H9 (cell line): Measurements from ENCODE around the gene AKT1. TPM values are rescaled to one million over a fixed set of nuclear protein-coding genes. Genes with fewer than 3 reads are reported as not detected.

ENCODE experiments used
- DNase-seq: peaks from one replicate; pipeline ENCODE4 v3.0.0-alpha.2; 2017
- H2AFZ ChIP-seq: one replicate; pipeline ENCODE4 v1.6.1; 2013; ENCODE audit warnings: mild to moderate bottlenecking, low read length, control low read depth, moderate library complexity
- H2AK5ac ChIP-seq: 2 replicates; pipeline ENCODE4 v1.6.1; 2013; ENCODE audit warnings: low read length, control low read depth, mixed read lengths; ENCODE audit not compliant: insufficient read length
- H2BK120ac ChIP-seq: one replicate; pipeline ENCODE4 v1.6.1; 2013; ENCODE audit warnings: low read depth, mild to moderate bottlenecking, low read length, control low read depth, inconsistent platforms; ENCODE audit not compliant: poor library complexity, severe bottlenecking
- H2BK12ac ChIP-seq: 2 replicates; pipeline ENCODE4 v1.6.1; 2013; ENCODE audit warnings: low read length, control low read depth, mixed read lengths, low read depth; ENCODE audit not compliant: insufficient read length
- H2BK15ac ChIP-seq: 2 replicates; pipeline ENCODE4 v1.6.1; 2013; ENCODE audit warnings: low read depth, low read length, control low read depth
- H2BK20ac ChIP-seq: one replicate; pipeline ENCODE4 v1.6.1; 2013; ENCODE audit warnings: low read depth, mild to moderate bottlenecking, low read length, control low read depth, inconsistent platforms; ENCODE audit not compliant: poor library complexity, severe bottlenecking
- H2BK5ac ChIP-seq: 2 replicates; pipeline ENCODE4 v1.6.1; 2013; ENCODE audit warnings: low read length, control low read depth, mixed read lengths; ENCODE audit not compliant: insufficient read length
- H3K14ac ChIP-seq: 2 replicates; pipeline ENCODE4 v1.6.1; 2013; ENCODE audit warnings: low read length, control low read depth; ENCODE audit not compliant: insufficient read depth
- H3K18ac ChIP-seq: 2 replicates; pipeline ENCODE4 v1.6.1; 2013; ENCODE audit warnings: low read depth, mild to moderate bottlenecking, mixed read lengths, low read length, control low read depth; ENCODE audit not compliant: insufficient read length
- H3K23ac ChIP-seq: 2 replicates; pipeline ENCODE4 v1.6.1; 2013; ENCODE audit warnings: low read length, control low read depth, mixed read lengths, low read depth; ENCODE audit not compliant: insufficient read length
- H3K23me2 ChIP-seq: 2 replicates; pipeline ENCODE4 v1.6.1; 2013; ENCODE audit warnings: low read depth, mild to moderate bottlenecking, mixed read lengths, low read length, control low read depth; ENCODE audit not compliant: insufficient read length, poor library complexity, severe bottlenecking
- H3K27ac ChIP-seq: 2 replicates; pipeline ENCODE4 v1.5.1; 2013; ENCODE audit warnings: low read length, control low read depth, mixed read lengths, low read depth; ENCODE audit not compliant: insufficient read length
- H3K27me3 ChIP-seq: 2 replicates; pipeline ENCODE4 v1.6.1; 2013; ENCODE audit warnings: low read length, control low read depth, inconsistent platforms; ENCODE audit not compliant: insufficient read depth
- H3K4ac ChIP-seq: 2 replicates; pipeline ENCODE4 v1.6.1; 2013; ENCODE audit warnings: low read depth, mild to moderate bottlenecking, control low read depth, inconsistent platforms, low read length, moderate library complexity
- H3K4me1 ChIP-seq: 2 replicates; pipeline ENCODE4 v1.6.1; 2013; ENCODE audit warnings: low read length, control low read depth, inconsistent platforms; ENCODE audit not compliant: insufficient read depth
- H3K4me2 ChIP-seq: 2 replicates; pipeline ENCODE4 v1.6.1; 2013; ENCODE audit warnings: low read length, control low read depth, mixed read lengths; ENCODE audit not compliant: insufficient read length, insufficient read depth
- H3K56ac ChIP-seq: 2 replicates; pipeline ENCODE4 v1.6.1; 2013; ENCODE audit warnings: low read depth, mild to moderate bottlenecking, mixed read lengths, low read length, control low read depth; ENCODE audit not compliant: insufficient read length
- H3K79me1 ChIP-seq: 2 replicates; pipeline ENCODE4 v1.6.1; 2013; ENCODE audit warnings: low read depth, mild to moderate bottlenecking, moderate library complexity, low read length, control low read depth, inconsistent platforms; ENCODE audit not compliant: insufficient read depth, poor library complexity, severe bottlenecking
- H3K79me2 ChIP-seq: 2 replicates; pipeline ENCODE4 v1.6.1; 2013; ENCODE audit warnings: low read length, control low read depth, inconsistent platforms; ENCODE audit not compliant: insufficient read depth
- H3K9ac ChIP-seq: 2 replicates; pipeline ENCODE4 v1.6.1; 2013; ENCODE audit warnings: low read length, control low read depth, mixed read lengths; ENCODE audit not compliant: insufficient read length; ENCODE audit errors: extremely low read depth
- H3K9me3 ChIP-seq: one replicate; pipeline ENCODE4 v1.6.1; 2013; ENCODE audit warnings: low read depth, low read length, inconsistent platforms; ENCODE audit not compliant: control insufficient read depth
- H3T11ph ChIP-seq: one replicate; pipeline ENCODE4 v1.6.1; 2013; ENCODE audit warnings: mild to moderate bottlenecking, low read length, control low read depth, inconsistent platforms
- H4K20me1 ChIP-seq: one replicate; pipeline ENCODE4 v1.6.1; 2013; ENCODE audit not compliant: control insufficient read depth, insufficient read length, insufficient read depth
- H4K5ac ChIP-seq: 2 replicates; pipeline ENCODE4 v1.6.1; 2013; ENCODE audit warnings: low read depth, mild to moderate bottlenecking, mixed read lengths, low read length, control low read depth; ENCODE audit not compliant: insufficient read length
- H4K8ac ChIP-seq: replicated peaks from 2 replicates; pipeline ENCODE4 v1.6.1; 2013; ENCODE audit warnings: low read length, control low read depth, mixed read lengths, low read depth; ENCODE audit not compliant: insufficient read length
- H4K91ac ChIP-seq: 2 replicates; pipeline ENCODE4 v1.6.1; 2013; ENCODE audit warnings: low read depth, mild to moderate bottlenecking, moderate library complexity, mixed read lengths, low read length, control low read depth; ENCODE audit not compliant: insufficient read length
- H3K27ac Mint-ChIP-seq, 3 experiments: 2 replicates in 2 of 3; 3 replicates in 1 of 3; pipeline ENCODE4 v1.8.0; 2020 to 2021; ENCODE audit warnings: mixed read lengths in 3 of 3, mild to moderate bottlenecking in 1 of 3, moderate library complexity in 1 of 3
- H3K27me3 Mint-ChIP-seq: 2 replicates; pipeline ENCODE4 v1.8.0; 2021; ENCODE audit warnings: low read depth, mild to moderate bottlenecking, moderate library complexity, mixed read lengths
- H3K36me3 Mint-ChIP-seq, 3 experiments: 2 replicates in 2 of 3; 3 replicates in 1 of 3; pipeline ENCODE4 v1.8.0; 2020 to 2021; ENCODE audit warnings: low read depth in 3 of 3, mixed read lengths in 3 of 3; ENCODE audit not compliant: insufficient read depth in 1 of 3
- H3K4me1 Mint-ChIP-seq, 2 experiments: 2 replicates each; pipeline ENCODE4 v1.8.0; 2020; ENCODE audit warnings: mixed read lengths in 2 of 2
- H3K4me3 Mint-ChIP-seq, 2 experiments: 2 replicates in 1 of 2; 3 replicates in 1 of 2; pipeline ENCODE4 v1.8.0; 2020 to 2021; ENCODE audit warnings: mild to moderate bottlenecking in 2 of 2, mixed read lengths in 2 of 2, moderate library complexity in 1 of 2
- H3K9me3 Mint-ChIP-seq, 2 experiments: 2 replicates in 1 of 2; 3 replicates in 1 of 2; pipeline ENCODE4 v1.8.0; 2020; ENCODE audit warnings: mild to moderate bottlenecking in 2 of 2, mixed read lengths in 2 of 2, moderate library complexity in 1 of 2
- CTCF ChIP-seq: fragments of 200-600 bp; sonication (generic); conservative IDR thresholded peaks from 3 replicates; pipeline ENCODE4 v1.8.0; 2021; ENCODE audit warnings: antibody characterized with exemption, mild to moderate bottlenecking
- WGBS: extraction: QIAGEN DNeasy Blood & Tissue Kit; methylation state at CpG from one replicate; pipeline ENCODE4 v1.1.7; 2013; ENCODE audit warnings: missing lambda C conversion rate, low lambda C conversion rate, mixed read lengths; ENCODE audit not compliant: insufficient read length; ENCODE audit errors: extremely low coverage; 5-methylcytosine and 5-hydroxymethylcytosine counted together
- total RNA-seq: library from RNA; stranded (reverse); gene quantifications from 2 replicates; pipeline ENCODE4 v1.2.1, GENCODE V29; 2021

The AKT1 gene
- total RNA-seq, 1 experiment from 2014 or later, result 101 TPM

DNA sequence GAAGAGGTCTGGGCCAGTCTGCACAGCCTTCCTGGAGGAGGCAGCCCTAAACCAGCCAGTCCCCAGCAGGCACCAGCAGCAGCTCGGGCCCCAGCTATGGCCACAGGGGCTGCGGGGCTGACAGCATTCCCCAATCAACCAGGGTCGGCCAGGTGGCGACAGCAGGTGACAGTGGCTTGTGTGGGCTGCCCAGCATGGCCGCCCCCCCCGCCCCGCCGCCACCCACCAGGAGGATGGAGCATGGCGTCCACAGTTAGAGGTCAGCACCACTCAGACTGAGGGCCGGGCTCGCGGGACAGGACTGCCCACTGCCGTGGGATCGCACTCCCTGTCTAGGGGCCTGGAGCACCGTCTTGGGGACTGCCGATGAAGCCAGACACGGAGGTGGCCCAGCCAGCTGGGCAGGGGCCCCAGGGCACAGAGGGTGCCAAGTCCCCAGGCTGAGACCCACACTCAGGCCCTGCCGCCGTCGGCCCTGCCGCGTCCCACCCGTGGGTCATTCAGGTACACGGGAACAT, 15.0 kb downstream of the AKT1 start:
- Histone ChIP-seq H2BK12ac (no peak overlapping the region), H3K9me3 (no peaks in the 10 kb centered on the region), H3K79me1 (no peaks in the 10 kb centered on the region), H3K4me1 (no peaks in the 10 kb centered on the region), H3K56ac (no peak overlapping the region), H3K4me2 (no peak overlapping the region), H2BK20ac (no peak overlapping the region), H4K5ac (no peak overlapping the region), H2BK120ac (no peak overlapping the region), H3T11ph (no peak overlapping the region), H3K27me3 (no peaks in the 10 kb centered on the region), H3K9ac (no peak overlapping the region), H3K4ac (no peak overlapping the region), H3K14ac (no peak overlapping the region), H2AK5ac (no peak overlapping the region), H4K91ac (no peak overlapping the region), H2BK15ac (no peak overlapping the region), H4K8ac (no peak overlapping the region), H3K23ac (no peak overlapping the region), H3K23me2 (no peaks in the 10 kb centered on the region), H3K18ac (no peak overlapping the region), H2AFZ (no peak overlapping the region), H3K79me2 (no peaks in the 10 kb centered on the region), H4K20me1 (no peaks in the 10 kb centered on the region), H2BK5ac (no peak overlapping the region), H3K27ac (no peak overlapping the region)
- no peaks in the 10 kb centered on the region for H3K9me3 Mint-ChIP-seq
- H3K27me3 Mint-ChIP-seq, result no peaks in the 10 kb centered on the region
- H3K4me1 Mint-ChIP-seq, result no peaks in the 10 kb centered on the region
- no peak for DNase-seq
- H3K36me3 Mint-ChIP-seq, result peaks cover 3 to 14% (median 8%) of the 10 kb centered on the region in 3 experiments; a peak in 5 of 7 replicates
- no peak for TF ChIP-seq CTCF
- H3K4me3 Mint-ChIP-seq, result no peak overlapping the region
- WGBS, result no CpG with 5 or more reads among the region's 24 CpGs
- no peak overlapping the region for H3K27ac Mint-ChIP-seq
